GM19043 (cell line): ENCODE data around the gene BAIAP2.

ENCODE experiments used
- ATAC-seq: cut with Tn5 transposase; IDR thresholded peaks from one replicate; pipeline ENCODE4 v1.9.1; 2021; ENCODE audit warnings: low read depth; ENCODE audit not compliant: unreplicated experiment

Gene BAIAP2

DNA sequence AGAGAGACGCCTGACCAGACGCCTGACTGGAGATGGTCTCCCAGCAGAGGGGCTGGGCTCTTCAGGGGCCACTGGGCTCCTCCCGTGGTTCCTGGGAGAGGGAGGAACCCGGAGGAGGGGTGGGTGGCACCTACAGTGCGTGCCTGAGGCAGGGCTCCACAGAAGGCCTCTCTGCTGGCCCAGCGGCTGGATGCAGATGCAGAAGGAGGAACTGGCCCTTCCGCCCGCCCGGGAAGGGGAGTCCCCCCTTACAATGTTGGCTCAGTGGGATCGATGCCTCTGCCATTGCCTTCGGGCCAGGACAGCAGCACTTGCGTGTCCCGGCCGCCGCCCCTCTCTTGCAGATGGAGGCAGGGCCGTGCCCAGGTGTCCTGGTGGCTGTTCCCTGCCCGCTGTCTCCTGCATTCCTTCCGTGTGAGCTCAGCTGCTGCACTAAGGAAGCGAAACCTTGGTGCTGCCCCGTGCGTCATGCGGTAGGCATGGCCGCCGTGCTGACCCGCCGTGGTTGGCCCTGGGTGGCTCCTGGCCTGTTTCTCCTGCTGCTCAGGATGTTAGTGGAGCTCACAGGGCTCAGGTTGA, 15.1 kb downstream of the BAIAP2 start:
- ATAC-seq, result no peak

DNA sequence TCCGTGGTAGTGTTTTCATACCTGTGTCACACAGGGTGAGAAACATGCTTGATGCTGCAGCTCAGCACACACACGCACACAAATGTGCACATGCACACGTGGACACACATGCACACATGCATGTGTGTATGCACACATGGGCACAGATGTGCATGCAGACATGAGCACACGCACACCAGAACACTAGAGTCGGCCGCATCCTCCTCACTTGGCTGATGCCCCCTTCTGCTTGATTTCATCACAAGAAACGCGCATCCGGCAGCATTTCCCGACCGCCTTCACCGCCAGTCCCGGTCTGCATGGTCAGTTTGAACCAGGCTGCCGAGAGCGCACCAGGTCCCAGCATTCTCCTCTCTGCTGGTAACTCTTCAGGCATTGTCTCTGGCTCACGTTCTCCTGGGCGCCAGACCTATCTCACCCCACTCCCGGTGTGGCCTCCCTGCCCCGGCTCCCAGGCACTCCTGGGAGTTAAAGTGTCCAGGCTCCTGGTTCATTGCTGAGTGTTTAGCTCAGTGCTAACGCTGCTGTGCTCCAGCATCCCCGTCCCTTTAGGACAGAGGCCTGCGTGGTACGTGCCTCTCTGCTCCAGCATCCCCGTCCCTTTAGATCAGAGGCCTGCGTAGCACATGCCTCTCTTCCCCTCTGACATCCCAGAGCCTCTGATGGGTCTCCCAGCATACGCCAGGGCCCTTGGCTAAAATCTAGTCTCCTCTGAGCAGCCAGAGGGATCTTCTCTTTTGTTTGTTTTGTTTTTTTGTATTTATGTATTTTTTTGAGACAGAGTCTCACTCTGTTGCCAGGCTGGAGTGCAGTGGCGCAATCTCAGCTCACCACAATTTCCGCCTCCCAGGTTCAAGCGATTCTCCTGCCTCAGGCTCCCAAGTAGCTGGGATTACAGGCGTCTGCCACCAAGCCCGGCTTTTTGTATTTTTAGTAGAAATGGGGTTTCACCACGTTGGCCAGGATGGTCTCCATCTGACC, 16.0 kb downstream of the BAIAP2 start:
- ATAC-seq, result no peak

DNA sequence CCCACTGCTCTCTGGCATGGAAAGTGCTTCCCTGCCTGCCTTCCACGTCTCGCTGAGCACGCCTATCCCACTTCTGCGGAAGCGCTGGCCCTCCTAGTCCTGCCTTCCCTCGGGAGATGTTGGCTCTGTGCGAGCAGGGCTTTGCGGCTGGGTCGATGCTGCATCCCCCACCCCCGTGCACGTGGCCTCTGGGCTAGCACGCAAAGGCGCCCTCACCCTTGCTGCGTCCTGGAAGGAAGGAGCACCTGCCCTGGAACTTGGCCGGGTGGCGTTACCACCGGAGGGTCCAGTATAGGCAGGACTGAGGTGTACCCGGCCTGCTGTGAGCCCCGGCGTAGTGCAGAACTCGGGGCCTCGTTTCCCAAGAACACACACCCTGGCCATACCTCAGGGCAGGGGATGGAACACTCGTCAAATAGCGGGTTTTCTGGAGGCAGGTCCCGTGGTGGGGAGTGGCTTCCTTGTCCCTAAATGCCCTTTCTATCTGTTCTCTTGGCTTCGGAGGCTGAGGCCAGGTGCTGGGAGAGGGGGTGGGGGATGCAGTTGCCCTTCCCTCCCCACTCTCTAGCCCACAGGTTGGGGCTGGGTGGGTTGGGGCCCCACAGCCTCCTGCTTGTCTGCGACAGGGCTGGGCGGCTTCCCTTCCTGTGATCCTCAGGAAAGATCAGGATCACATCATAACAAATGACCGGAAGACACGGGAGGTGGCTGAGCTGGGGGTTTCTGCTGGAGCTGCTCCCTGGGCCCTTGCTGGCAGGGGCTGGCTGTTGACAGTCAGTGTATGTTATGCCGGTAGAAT, 17.4 kb downstream of the BAIAP2 start:
- no peak for ATAC-seq

DNA sequence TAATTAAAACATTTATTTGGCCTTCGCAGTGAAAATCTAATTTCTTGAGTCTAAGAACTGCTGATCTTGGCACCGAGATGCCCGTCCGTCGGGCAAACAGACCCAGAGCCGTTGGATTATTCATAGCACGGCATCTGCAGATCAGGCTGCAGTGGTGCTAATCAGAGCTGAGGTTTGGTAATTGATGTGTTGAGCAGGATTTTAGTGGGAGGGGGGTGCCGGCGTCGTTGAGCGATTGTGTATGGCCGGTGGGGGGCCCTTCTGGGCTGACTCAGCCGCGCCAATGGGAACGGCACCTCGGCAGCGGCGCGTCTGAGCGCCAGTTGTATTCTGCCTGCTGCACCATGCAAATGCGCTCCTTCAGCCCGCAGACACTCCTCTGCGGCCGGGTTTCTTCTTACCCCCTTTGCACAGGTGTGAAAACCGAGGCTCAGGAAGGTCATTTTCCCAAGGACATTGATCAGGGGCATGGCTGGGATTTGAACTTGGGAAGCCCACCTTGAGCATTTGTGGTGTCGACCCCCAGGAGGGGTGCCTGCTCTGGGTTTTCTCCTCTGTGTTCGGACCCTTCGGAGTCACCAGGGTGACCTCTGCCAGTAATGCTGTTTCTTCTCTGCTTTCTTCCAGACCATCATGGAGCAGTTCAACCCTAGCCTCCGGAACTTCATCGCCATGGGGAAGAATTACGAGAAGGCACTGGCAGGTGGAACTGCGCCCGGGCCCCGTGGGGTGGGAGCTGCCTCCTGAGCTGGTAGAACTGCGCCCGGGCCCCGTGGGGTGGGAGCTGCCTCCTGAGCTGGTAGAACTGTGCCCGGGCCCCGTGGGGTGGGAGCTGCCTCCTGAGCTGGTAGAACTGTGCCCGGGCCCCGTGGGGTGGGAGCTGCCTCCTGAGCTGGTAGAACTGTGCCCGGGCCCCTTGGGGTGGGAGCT, 18.4 kb downstream of the BAIAP2 start:
- ATAC-seq, result no peak

DNA sequence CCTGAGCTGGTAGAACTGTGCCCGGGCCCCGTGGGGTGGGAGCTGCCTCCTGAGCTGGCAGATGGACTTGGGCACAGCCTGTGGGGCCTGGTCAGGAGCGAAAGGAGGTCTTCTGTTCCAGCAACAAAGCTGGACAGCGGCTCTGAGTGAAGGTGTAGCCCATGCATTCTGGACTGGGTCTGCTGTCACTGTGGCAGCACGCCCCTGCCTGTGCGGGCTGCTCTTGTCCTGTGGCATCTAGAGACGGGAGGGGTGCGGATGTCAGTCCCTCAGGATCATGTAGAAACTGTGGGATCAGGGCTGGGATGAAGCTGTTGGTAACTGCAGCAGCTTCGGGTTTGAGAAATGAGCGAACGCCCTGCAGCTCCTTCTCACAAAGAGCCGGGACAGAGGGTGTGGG, 19.4 kb downstream of the BAIAP2 start:
- ATAC-seq, result no peak

DNA sequence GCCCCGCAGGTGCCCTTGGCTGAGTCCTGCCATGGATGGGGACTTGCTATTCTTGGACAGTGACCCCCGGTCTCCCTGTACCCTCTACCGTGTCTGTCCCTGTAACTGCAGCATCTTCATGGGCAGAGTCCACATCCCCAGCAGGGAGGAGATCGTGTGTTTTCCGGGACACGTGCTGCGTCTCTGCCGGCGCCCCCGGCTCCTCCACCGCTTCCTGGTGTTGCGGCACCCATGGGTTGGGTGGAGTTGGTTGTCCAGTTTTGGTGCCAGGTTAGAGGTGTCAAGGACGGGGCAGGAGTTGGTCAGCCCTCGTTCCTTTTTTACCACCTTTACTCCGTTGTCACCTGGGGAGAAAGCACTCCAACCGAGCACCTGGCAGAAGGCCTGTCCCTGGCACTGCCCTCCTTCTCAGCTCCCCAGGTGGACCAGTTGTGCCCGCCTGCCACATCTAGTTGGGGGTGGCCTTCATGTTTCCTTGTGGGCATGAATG, 20.0 kb downstream of the BAIAP2 start:
- ATAC-seq, result no peak

DNA sequence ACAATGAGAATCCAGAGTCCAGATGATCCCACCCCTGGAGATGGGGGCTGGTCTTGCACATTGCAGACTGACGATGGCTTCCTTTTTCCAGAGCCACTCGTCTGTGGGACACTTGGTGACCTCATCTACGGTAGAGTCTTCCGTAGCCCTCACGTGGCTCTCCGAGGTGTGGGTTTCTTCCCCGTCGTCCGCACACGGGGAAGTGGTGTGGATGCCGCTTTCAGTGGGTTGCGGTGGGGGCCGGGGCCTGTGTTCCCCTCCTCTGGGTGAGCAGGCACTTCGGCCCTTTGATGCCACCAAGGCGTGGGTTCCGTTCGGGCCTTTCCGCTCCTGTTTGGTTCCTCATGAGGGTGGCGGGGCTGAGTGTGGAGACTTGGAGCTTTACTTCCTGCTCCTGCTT, 21.4 kb downstream of the BAIAP2 start:
- no peak for ATAC-seq

DNA sequence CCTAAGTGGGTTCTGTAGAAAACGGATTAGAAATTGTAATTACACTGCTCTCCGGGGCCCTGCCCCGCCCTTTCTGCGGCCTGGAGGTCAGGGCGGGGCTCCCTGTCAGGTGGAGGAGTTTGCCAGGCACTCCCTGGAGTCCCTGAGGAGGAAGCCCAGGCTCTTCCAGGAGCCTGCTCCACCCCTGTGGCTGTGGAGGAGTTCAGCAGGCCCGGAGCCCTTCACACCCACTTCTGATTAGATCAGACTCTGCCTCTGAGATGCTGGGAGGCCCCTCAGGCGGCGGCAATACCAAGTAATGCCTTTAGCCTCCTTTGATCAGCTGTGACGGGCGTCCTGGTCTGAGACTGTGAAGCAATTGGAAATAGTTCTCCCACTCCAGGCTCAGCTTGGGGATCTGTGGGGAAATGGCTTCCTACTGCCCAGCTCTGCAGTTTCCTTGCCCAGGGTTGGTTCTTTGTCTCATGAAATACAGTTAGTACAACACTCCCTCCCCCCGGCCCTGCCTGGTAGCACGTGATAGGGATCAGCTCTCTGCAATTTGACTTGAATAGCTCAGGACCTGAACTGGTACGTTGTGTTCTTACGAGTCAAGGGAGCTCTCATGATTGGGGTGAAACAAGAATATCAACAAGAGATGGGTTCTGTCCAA, 22.3 kb downstream of the BAIAP2 start:
- no peak for ATAC-seq

DNA sequence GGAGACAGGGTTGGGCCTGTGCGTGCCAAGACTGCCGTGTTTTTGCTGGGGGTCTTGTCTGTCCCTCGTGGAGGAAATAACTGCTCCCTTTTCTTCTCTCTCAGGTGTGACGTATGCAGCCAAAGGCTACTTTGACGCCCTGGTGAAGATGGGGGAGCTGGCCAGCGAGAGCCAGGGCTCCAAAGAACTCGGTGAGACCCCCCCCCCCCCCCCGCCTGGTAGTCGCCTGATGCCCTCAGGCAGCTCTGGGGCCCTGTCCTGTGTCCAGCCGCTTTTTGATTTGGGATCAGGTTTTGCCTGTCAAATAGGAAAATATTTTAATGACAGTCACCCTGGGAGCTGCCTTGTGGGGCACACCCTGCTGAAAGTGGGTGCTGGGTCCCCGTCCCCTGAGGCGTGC, 22.8 kb downstream of the BAIAP2 start:
- no peak for ATAC-seq

DNA sequence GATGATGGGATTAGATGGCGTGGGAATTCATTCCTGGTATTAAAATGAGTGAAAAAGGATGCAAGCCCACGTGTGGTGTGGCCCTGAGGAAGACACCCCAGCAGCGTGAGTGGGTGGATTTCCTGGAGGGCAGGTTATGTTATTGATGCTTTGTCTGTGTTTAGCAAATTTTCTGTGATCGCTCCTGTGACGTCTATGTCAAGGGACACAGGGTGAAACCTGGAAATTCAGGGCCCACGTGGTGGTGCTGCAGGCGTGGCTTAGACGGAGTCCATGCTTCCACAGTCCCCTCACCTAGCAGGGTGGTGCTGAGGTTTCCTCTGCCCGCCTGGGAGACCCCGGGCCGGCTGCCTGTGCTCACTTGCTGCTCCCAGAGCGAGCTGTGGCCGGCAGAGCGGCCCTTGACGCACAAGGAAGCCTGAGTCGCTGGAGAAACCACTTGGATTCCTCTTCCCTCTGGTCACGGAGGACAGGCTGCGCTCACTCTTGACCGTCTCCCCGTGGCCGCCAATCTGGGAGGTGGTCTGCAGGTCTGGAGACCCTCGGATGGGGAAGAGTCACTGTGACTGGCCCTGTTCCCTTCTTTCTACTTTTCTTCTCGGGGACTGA, 23.4 kb downstream of the BAIAP2 start:
- no peak for ATAC-seq

DNA sequence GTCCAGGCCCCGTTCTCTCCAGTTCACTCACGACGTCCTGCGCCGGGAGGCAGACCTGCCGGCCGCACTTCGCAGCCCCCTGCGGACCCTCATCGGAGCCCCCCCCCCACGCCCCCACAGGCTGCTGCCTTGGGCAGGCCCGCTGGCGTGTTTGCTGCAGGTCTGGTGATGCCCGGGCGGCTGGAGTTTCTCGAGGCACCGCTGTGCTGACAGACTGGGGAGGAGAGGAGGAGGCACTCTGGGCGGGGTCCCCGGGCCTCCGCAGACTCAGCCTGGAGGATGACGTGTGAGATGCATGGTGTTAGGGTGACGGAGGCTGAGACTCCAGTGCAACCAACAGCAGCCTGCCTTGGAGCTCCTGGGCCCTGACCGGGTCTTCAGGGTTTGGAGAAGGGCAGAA, 24.1 kb downstream of the BAIAP2 start:
- ATAC-seq, result no peak

DNA sequence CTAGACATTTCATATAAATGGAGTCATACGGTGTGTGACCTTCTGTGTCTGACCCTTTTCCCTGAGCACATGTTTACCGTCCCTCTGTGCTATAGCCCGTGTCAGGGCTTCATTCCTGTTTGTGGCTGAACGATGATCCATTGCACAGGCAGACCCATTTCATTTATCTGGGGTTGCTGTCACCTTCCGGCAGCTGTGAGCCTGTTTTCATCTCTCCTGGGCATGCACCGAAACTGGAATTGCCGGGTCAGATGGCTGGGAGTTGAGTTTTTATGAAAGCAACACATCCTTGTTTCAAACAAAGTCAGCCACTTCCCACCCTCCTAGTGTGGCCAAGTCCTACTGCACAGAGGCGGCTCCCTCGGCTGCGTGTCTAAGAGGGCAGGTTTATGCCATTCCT, 25.5 kb downstream of the BAIAP2 start:
- ATAC-seq, result no peak

DNA sequence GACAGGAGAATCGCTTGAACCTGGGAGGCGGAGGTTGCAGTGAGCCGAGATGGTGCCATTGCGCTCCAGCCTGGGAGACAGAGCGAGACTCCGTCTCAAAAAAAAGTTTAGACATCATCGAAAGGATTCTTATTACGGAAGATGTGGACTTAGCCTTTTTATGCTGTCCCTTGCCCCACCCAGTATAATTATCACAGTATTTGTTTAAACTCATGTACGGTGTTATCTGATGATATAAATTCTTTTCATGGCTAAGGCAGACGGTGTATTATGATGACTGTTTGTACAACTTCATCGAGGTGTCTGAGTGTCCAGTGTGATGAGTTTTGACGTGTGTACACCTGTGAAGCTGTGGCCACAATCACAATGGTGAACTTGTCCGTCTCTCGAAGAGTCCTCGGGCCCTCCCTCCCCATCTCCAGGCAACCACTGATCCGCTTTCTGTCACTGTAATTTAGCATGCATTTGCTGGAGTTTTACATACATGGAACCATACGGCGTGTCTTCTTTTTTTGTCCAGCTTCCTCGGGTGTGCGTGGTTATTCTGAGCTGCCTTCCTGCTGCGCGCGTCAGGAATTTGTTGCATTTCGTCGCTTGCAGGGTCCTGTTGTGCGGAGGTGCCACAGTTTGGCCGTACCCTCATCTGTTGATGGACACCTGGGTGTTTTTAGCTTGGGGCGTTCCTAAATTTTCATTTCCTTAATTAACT, 26.2 kb downstream of the BAIAP2 start:
- ATAC-seq, result no peak

DNA sequence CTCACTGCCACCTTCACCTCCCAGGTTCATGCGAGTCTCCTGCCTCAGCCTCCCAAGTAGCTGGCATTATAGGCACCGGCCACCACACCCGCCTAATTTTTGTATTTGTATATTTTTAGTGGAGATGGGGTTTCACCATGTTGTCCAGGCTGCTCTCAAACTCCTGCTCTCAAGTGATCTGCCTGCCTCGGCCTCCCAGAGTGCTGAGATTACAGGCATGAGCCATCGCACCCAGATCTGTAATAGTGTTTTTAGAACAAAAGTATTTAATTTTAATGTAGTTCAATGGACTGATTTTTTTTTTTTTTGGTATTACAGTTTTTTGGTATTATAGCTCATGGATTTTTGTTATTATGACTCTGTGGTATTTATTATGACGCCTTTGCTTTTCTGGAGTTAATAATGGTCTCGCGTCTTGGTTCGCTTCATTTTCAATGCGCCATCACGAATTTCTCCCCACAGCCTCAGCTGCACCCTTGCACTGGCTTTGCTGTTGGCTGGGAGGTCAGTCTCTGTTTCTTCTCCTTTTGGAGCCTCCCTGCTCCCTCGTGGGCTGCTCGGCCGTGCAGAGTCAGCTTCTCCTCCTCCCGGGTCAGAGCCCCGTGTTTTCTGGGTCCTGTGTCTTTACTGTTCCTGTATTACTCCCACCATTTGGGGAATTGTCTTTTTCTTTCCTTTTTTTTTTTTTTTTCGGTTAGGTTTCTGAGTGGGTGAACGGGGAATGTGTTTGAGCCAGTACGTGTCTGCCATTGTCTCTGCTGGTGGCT, 27.2 kb downstream of the BAIAP2 start:
- no peak for ATAC-seq

DNA sequence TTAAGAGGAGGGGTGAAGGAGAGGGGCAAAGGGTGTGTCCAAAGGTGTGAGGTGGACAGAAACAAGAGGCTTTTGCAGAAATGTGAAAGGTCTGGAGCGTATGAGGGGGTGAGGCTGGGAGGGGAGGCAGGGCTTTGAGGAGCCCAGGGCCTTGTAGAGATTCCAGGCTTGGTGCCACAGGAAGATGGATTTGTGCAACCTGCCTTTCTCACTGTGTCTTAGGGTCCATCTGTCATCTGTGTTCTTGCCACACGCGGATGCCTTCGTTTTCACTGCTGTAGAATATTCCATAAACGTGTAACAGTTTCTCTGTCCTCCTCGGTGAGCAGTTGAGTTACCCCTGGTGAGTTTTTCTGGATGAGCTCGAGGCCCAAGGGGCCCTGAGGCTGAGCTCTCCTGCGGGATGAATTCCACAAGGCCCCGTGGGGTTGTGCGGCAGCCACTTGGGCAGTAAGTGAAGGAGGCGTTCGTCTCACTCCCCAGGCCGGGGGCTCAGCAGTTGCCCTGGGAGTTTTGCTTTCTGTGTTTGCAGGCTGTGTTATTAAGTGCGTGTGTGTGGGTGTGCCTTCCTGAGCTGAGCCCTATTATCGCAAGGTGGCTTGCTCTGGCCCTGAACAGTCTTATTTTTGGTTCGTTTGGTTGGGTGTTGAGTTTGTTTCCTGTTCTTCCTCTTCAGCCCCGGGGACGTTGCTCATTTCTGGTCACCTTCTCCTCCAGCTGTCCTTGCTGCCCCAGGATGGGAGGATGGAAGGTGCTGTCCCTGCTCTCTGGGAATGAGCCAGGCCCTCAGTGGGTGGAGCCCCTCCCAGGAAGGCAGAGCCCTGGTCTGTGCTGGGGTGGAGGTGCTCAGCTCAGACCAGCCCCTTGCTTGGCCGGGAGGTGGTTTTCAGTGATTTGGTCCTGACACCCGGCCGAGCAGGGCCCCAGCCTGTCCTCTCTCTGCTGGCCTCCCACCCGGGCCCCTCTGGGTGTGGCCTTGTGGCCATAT, 28.4 kb downstream of the BAIAP2 start:
- no peak for ATAC-seq

DNA sequence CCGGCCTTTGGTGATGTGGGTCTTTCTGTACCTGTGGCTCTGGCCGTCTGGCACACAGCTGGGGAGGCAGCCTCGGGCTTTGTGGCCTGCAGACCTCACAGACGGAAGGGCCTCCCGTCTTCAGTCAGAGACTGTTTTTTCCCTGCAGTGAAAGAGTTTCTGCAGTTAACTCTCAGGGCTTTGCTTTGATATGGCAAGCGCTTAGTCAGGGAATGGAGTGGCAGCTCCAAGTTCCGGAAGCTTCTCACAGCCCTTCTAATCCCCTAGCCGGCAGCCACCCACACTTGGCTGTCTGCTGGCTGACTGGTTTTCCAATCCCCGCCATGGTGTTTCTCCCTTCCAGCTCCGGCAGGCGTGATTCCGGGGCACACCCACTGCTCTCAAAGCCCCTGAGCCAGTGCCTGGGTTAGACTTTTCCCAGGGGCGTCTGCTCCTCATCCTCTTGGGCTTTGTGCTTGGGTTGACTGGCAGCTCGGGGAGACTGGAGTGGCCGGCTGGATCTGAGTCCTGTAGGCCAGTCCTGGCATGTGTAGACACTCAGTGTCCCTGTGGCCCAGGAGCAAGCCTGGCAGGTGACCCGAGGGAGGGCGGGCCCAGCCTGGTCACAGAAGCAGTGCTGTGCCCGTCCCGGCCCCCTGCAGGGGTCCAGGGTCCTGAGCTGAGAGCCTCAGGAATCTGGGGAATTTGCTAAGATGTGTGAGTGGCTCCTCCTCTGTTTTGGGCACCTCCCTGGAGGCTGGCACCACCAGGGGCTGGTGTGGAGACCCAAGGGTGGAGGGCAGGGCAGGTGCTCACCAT, 29.9 kb downstream of the BAIAP2 start:
- no peak for ATAC-seq
